ENCODE results near the gene TAPBP.

The TAPBP gene

GRCh38 chr6:33277663-33278391 is 36.1 kb downstream of the TAPBP start:
- TF ChIP-seq CTCF (IDR thresholded peaks at IDR 0.05; ENCODE audit: borderline replicate concordance, insufficient read depth, low read depth, low read length) = no peak
- peak overlapping the region; percentile 57 for H3K4me3 ChIP-seq (ENCODE audit: low read depth, low read length)

- TF ChIP-seq CTCF (IDR thresholded peaks at IDR 0.05; ENCODE audit: borderline replicate concordance, insufficient read depth, low read depth, low read length) = peak; percentile 58
Observed at GRCh38 chr6:33276864-33277662, 36.8 kb downstream of the TAPBP start, which contains the start of gene B3GALT4. Gene B3GALT4 (plus strand): TSS chr6:33277123. CDS start chr6:33277420, 297 bp downstream.

GRCh38 chr6:33276581-33276863 is 37.4 kb downstream of the TAPBP start:
- H3K4me3 ChIP-seq (ENCODE audit: low read depth, low read length) = peak overlapping the region; percentile 57
- TF ChIP-seq CTCF (IDR thresholded peaks at IDR 0.05; ENCODE audit: borderline replicate concordance, insufficient read depth, low read depth, low read length) = no peak

More at GRCh38 chr6:33276864-33277662, 36.8 kb downstream of the TAPBP start, which contains the start of gene B3GALT4:
- peak within 1 kb of the TSS; percentile 57 for H3K4me3 ChIP-seq (ENCODE audit: low read depth, low read length)

GRCh38 chr6:33275795-33276580 is 37.9 kb downstream of the TAPBP start:
- H3K4me3 ChIP-seq (ENCODE audit: low read depth, low read length) = peak overlapping the region; percentile 57

GRCh38 chr6:33273924-33274902 is 39.7 kb downstream of the TAPBP start:
- peak overlapping the region; percentile 18 for H3K4me3 ChIP-seq (ENCODE audit: low read depth, low read length)
- TF ChIP-seq CTCF (IDR thresholded peaks at IDR 0.05; ENCODE audit: borderline replicate concordance, insufficient read depth, low read depth, low read length) = no peak

GRCh38 chr6:33273129-33273923 is 40.6 kb downstream of the TAPBP start:
- TF ChIP-seq CTCF (IDR thresholded peaks at IDR 0.05; ENCODE audit: borderline replicate concordance, insufficient read depth, low read depth, low read length) = no peak
- H3K4me3 ChIP-seq (ENCODE audit: low read depth, low read length) = peak overlapping the region; percentile 61
